GM12878 (cell line): Measurements from ENCODE around the gene KRTAP4-7.

ENCODE experiments used
- GABPA ChIP-seq: IDR thresholded peaks from 2 replicates; pipeline ENCODE4 v1.6.1; 2014; ENCODE audit warnings: antibody characterized with exemption, low read depth, mild to moderate bottlenecking, inconsistent platforms
- JUNB ChIP-seq: IDR thresholded peaks from 2 replicates; pipeline ENCODE4 v1.6.1; 2016; ENCODE audit warnings: antibody characterized with exemption, mild to moderate bottlenecking
- PAX8 ChIP-seq: fragments of 450-650 bp; IDR thresholded peaks from 2 replicates; pipeline ENCODE4 v1.6.1; 2017; ENCODE audit warnings: mild to moderate bottlenecking, moderate library complexity
- POLR2A ChIP-seq: IDR thresholded peaks from 2 replicates; pipeline ENCODE4 v1.6.1; 2011; ENCODE audit warnings: low read depth, mild to moderate bottlenecking, low read length
- RAD21 ChIP-seq: IDR thresholded peaks from 2 replicates; pipeline ENCODE4 v1.6.1; 2011; ENCODE audit warnings: mild to moderate bottlenecking, low read depth, low read length, moderate library complexity; ENCODE audit not compliant: insufficient read depth
- SMAD5 ChIP-seq: IDR thresholded peaks from 2 replicates; pipeline ENCODE4 v1.6.1; 2016; ENCODE audit warnings: antibody characterized with exemption, low read depth
- SUZ12 ChIP-seq: fragments of 200-600 bp; sonication (generic); IDR thresholded peaks from one replicate; pipeline ENCODE4 v1.6.1; 2018; ENCODE audit warnings: antibody characterized with exemption, mild to moderate bottlenecking; ENCODE audit not compliant: unreplicated experiment
- YY1 ChIP-seq: IDR thresholded peaks from 2 replicates; pipeline ENCODE4 v1.6.1; 2011; ENCODE audit warnings: low read depth, mild to moderate bottlenecking, low read length
- TF ChIP-seq, protein P1 (sequence below): IDR thresholded peaks from 2 replicates; pipeline ENCODE4 v1.6.1; 2012; ENCODE audit warnings: mild to moderate bottlenecking, low read depth, low read length

- no peak for TF ChIP-seq POLR2A
- TF ChIP-seq RAD21 = no peak
- TF ChIP-seq, protein P1, sequence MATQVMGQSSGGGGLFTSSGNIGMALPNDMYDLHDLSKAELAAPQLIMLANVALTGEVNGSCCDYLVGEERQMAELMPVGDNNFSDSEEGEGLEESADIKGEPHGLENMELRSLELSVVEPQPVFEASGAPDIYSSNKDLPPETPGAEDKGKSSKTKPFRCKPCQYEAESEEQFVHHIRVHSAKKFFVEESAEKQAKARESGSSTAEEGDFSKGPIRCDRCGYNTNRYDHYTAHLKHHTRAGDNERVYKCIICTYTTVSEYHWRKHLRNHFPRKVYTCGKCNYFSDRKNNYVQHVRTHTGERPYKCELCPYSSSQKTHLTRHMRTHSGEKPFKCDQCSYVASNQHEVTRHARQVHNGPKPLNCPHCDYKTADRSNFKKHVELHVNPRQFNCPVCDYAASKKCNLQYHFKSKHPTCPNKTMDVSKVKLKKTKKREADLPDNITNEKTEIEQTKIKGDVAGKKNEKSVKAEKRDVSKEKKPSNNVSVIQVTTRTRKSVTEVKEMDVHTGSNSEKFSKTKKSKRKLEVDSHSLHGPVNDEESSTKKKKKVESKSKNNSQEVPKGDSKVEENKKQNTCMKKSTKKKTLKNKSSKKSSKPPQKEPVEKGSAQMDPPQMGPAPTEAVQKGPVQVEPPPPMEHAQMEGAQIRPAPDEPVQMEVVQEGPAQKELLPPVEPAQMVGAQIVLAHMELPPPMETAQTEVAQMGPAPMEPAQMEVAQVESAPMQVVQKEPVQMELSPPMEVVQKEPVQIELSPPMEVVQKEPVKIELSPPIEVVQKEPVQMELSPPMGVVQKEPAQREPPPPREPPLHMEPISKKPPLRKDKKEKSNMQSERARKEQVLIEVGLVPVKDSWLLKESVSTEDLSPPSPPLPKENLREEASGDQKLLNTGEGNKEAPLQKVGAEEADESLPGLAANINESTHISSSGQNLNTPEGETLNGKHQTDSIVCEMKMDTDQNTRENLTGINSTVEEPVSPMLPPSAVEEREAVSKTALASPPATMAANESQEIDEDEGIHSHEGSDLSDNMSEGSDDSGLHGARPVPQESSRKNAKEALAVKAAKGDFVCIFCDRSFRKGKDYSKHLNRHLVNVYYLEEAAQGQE = no peak
- no peak for TF ChIP-seq JUNB
- TF ChIP-seq GABPA = no peak
- no peak for TF ChIP-seq SUZ12
- TF ChIP-seq YY1 = no peak
- TF ChIP-seq PAX8 = no peak
- TF ChIP-seq SMAD5 = no peak
Measured at GRCh38 chr17:41125064-41125463, 41.1 kb downstream of the KRTAP4-7 start.
